Bone marrow (tissue), 2 donors: ENCODE results near the gene ASAP3.
"Not testable (repeated sequence)": the region's sequence is repeated elsewhere in the genome, so short reads cannot be mapped to it uniquely, and the experiment has no call there.

Experiments
- DNase-seq, 2 donors: peaks; one replicate each; lab custom pipeline; 2025; lab: John Stamatoyannopoulos, UW

Gene ASAP3

DNA sequence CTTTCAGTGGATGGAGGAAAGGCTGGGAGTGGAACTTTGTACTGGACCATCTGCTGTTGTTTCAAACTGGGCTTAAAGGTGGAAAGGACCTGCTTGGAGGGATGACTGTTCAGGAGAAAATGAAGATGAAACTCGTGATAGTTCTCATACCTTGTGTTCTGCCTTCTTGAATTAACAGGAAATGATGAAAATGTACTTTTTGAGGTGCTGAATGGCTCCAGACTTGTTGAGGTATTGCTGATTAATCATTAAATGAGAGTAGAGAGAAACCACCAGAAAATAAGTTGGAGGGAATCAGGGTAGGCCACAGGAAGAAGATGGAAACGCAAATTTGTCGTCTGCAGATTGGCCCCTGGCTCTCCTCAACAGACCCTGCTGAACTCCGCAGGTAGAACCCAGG lies 88.1 kb downstream of the ASAP3 start:
- no peak for DNase-seq

DNA sequence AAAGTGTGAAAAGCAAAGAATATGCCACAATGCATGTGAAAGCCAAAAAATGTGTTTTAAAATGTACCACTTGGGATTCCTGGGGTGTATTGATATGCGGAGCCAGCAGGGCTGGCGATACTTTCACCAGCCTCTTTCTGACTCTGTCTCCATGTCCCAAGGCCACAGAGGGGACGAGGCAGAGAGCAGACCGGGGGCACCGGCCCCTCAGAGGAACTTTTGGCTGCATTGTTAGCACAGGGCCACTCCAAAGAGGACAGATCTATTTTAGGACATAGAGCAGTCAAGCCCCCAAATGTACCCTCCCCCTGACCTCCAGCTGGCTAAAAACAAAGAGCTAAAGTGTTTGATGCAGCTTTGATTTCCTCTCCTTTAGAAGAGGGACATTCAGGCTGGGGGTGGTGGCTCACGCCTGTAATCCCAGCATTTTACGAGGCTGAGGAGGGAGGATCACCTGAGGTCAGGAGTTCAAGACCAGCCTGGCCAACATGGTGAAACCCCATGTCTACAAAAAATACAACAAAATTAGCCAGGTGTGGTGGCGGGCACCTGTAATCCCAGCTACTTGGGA lies 88.7 kb downstream of the ASAP3 start:
- DNase-seq: no peak

DNA sequence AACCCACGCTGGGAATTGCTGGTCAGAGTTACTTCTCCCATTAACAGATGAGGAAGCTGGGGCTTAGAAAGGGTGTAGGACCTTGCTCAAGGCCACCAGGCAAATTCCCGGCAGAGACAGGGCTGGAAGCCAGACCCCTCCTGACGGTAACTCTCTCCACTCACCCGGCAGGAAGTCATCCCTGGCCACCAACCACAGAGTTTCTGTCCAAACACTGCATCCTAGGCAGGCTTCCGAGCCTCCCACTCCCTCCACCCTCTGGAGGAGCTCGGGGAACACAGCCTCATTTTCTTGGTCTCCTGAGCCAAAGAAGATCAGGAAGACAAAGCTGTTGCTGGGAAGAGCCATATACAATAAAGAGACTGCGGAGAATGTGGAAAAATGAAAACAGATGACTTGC lies 89.3 kb downstream of the ASAP3 start:
- DNase-seq: no peak

DNA sequence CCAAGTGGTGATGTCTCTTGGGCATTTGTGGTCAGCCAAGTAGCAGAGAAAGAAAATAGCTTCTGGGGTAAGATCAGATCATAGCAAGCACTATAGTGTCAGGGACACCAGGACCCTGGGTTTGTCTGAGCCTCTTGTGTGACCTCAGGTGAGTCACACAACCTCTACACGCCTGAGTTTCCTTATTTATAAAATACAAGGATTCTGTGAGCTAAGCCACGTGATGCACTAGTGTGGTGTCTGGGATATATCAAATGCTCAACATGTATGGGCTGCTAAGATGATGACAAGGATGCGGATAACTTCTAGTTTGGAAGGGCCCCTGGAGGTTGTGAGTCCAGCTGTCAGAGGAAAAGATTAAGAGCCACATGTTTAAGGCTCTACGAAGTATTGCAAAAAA lies 89.8 kb downstream of the ASAP3 start:
- DNase-seq: no peak

DNA sequence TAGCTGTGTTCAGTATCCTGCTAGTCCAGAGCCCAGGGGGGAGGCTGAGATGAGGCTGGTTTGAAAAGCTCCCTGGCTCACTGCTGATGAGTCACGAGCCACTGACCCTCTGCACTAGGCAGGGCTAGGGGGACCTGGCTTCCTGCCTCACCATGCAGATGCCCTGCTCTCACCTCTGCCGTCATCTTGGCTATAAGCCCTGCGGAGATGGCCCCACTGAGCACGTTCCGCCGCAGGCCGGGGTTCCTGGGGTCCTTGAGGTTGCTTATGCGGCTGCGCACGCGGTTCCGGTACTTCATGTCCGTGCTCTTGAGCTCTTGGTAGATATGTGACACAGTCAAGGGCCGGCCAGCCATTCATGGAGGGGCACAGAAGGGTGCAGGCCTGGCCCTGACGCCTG lies 90.3 kb downstream of the ASAP3 start:
- no peak for DNase-seq

DNA sequence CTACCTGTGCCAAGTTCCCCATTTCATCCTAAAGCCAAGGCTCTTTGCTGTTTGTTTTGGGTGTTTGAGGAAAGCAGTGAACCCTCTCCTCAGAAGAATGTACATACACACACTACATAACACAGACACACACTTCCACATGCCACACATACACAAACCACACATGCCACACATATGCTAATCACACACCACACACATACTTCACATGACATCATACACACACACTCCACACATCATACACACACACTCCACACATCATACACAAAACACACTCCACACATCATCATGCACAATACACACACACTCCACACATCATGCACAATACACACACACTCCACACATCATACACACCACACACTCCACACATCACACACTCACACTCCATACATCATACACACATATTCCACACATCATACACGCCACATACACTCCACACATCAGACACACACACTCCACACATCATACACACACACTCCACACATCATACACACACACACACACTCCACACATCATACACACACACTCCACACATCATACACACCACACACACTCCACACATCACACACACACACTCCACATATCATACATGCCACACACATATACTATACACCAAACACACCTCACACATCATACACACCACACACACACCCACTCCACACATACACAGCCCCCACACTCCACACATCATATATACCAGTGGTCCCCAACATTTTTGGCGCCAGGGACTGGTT lies 91.7 kb downstream of the ASAP3 start:
- DNase-seq: no peak

DNA sequence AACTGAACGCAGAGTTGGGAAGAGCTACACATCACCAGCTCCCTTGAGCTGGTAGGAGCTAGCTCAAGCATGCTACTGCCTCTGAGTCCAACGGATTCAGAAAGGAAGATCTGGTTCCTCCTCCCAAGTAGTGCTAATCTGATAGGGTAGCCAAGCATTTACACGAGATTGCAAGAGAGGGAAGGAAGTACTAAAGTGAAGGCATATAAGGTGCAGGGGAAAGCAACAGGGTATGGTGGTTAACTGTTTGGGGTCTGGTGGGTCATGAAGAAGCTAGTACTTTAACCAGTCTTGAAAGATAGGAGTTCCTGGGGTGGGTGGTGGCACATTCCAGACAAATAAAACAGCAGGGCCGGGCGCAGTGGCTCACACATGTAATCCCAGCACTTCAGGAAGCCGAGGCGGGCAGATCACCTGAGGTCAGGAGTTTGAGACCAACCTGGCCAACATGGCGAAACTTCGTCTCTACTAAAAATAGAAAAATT lies 94.1 kb downstream of the ASAP3 start:
- DNase-seq: no peak

DNA sequence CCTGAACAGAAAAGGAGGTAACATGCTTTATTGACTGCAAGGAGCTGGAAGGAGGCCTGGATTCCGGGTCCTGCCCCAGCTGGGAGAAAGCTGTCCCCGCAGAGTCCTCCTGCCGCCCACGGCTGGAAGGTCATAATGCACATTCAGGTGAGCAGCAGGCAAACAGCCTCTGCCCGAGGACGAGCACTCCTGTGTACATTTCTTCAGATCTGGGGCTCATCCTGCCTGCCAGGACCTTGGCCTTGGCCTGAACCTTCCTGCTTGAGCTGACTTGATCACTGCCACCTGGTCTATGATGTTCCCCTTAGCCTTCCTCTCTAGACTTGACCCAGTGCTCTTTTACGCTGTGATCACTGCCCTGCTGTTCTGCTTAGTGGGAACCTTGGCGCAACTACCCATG lies 96.5 kb downstream of the ASAP3 start:
- no peak for DNase-seq

DNA sequence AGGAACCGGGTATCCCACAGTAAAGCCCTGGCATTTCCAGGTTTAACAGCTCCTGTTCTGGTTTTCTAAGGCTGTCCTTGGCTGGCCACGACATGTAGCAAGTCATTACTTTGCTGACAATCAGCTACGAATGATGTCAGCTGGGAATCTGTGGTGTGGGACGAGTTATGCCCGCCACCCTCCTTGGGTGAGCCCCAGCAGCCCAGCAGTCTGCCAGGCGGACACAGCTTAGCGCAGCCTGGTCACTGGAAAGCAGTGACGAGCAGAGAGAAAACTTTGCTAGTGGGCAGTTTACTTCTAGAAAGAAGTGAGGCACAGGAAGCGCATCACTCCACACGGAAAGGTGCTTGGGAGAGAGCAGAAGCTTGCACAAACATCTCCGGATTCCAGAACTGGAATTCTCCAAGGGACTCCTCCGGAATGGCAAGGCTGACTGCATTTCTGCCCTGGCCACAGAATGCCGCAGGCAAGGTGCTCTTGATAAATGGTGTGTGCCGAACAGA lies 98.8 kb downstream of the ASAP3 start:
- DNase-seq: no peak

DNA sequence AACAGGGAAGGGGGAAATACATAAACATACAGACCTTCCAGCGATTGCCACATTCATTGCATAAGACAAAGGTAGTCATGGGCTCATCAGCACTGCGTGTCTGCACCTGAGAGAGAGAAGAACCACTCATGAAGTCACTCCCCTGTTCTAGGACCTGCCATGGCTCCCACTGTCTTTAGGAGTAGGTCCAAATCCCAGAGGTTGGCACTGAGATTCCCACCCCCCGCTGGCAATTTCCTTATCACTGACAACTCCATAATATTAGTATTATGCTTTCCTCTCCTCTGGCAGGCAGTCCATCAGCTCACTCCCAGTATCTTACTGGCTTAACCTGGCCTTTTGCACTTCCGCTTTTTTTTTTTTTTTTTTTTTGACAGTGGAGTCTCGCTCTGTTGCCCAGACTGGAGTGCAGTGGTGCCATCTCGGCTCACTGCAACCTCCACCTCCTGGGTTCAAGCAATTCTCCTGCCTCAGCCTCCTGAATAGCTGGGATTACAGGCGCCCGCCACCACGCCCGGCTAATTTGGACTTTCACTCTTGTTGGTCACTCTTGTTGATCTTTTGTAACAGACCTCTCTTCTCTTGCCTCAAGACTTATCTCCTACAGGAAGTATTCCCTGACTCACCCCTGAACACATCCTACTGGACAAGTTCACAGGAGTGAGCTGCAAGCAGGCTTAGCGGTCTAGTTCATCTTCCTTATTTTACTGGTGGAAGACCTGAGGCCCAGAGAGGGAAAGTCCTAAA lies 99.5 kb downstream of the ASAP3 start:
- DNase-seq: no peak

DNA sequence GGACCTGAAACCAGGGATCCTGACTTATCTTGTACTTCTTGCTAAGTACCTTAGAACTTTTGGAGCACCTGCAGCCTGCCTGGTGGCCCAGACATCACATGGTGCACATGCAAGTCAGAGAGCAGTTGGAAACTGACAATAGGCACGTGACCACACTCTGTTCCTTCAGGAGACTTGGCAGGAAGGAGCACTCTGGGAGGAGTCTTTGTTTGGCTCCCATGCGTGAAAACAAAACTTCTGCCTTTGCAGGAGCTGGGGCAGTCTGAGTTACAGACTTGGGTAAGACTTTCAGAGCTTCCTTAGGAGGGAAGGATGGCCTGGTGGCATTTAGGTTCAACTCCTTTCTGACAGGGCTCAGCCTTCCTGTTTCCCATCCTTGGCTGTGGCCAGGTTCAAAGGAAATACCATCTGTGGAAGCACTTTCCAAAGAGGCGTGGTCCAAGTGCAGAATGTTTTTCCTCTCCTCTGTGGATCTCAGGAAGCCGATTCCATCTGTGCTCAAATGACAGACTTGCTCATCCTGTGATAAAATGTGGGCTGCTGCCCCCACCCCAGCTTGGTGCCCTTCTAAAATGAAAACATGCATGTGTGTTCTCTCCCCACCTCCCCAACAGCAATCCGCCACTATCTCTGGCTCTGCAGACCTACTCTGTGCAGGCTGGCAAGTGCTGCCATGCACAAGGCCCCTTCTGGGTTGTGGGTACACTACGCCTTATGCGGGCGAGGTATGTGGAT lies 100.2 kb downstream of the ASAP3 start:
- no peak for DNase-seq

DNA sequence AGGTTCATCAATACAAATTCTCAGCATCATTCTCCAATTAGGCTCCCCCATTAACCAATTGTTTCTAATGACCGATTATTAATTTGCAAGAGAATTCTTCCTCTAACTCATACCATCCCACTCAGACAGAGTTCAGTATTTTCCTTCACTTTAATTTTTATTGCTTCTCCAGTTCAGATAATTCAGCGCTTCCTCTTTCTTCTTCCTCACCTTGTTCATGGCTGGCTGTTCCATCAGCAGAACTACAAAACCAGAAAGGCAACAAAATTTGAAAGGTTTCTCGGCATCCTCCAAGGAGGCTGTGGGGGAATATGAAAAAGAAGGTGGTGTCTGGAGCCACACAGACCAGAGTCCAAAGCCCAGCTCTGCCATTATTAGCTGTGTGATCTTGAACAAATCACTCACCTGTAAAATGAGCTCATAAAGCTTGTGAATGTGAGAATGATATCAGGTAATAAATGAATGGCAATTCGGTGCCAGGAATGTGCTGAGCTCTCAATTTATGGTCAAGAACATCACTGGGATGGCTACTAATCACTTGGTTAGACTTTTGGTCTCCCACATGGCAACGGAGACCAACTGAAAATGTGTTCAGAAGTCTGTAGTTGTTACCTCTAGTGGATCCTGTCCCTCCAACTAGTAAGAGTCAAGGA lies 102.6 kb downstream of the ASAP3 start:
- DNase-seq: no peak

DNA sequence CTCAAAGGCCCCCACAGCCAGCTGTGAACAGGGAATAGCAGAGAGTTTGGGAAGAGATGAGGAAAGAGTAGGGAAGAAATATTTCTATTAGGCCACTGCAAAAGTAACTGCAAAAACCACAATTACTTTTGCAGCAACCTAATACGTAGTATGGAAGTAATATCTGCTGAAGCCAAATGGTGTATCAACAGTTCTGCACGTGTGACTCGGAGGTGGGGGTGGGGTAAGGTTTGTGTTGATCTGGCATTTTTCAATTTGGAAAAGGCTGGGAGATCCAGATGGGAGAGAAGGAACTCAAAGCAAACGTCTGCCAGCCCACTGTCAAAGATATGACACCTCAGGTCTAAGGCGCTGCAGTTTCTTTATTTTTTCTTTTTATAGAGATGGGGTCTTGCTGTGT lies 103.3 kb downstream of the ASAP3 start:
- no peak for DNase-seq

DNA sequence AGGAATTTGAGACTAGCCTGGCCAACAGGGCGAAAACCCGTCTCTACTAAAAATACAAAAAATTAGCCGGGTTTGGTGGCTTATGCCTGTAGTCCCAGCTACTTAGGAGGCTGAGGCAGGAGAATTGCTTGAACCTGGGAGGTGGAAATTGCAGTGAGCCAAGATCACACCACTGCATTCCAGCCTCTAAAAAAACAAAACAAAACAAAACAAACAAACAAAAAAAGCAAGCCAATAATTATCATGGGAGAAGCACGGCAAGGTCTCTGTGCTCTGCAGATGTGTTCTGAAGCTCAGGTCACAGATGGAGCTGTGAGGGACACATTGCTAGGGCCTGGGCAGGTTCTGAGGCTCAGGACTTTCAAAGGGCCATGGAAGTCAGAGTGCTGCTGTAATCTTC lies 103.7 kb downstream of the ASAP3 start:
- not testable (repeated sequence) for DNase-seq
